ENCODE measurements around the gene RELN.

Gene RELN

GRCh38 chr7:103628742-103629141 is 360.7 kb downstream of the RELN start:
- H3K36me3 ChIP-seq (ENCODE audit: control insufficient read depth in 2 of 2, insufficient read depth in 1 of 2, low read length in 2 of 2), result no peaks in the 10 kb centered on the region
- ChIA-PET POLR2A (no interaction called here), CTCF (interaction anchor here (0.6 kb wide), 1 partner anchor 579 kb away, joined by 4 read pairs; no protein-coding TSS in a partner anchor)
- no peaks in the 10 kb centered on the region for H3K9me3 ChIP-seq (ENCODE audit: control insufficient read depth, insufficient read depth, low read depth, low read length)
- H3K4me3 ChIP-seq (ENCODE audit: low read depth, low read length), result no peak overlapping the region
- no peaks in the 10 kb centered on the region for H3K4me1 ChIP-seq (ENCODE audit: control insufficient read depth, insufficient read depth, low read length)
- H3K27ac ChIP-seq (ENCODE audit: extremely low read depth, low read depth, low read length), result no peak overlapping the region
- TF ChIP-seq ZNF157 (tag by site-specific recombination; IDR thresholded peaks at IDR 0.05), result no peak
- TF ChIP-seq HOXD13 (CRISPR knock-in tag; IDR thresholded peaks at IDR 0.05; ENCODE audit: borderline replicate concordance), result no peak
- TF ChIP-seq ZNF596 (tag by site-specific recombination; IDR thresholded peaks at IDR 0.05), result no peak
- no peak for TF ChIP-seq BCL6B (tag by site-specific recombination; IDR thresholded peaks at IDR 0.05)
- TF ChIP-seq TRIM28 (IDR thresholded peaks at IDR 0.05; ENCODE audit: borderline replicate concordance, low read length), result no peak
- TF ChIP-seq PATZ1 (tag by site-specific recombination; IDR thresholded peaks at IDR 0.05), result no peak
- no peak for TF ChIP-seq MZF1 (tag by site-specific recombination; IDR thresholded peaks at IDR 0.05; ENCODE audit: borderline replicate concordance)
- no peak for TF ChIP-seq ZNF155 (tag by site-specific recombination; IDR thresholded peaks at IDR 0.05)
- TF ChIP-seq ZNF112 (tag by site-specific recombination; IDR thresholded peaks at IDR 0.05), result no peak
- TF ChIP-seq ZNF423 (tag by site-specific recombination; IDR thresholded peaks at IDR 0.05), result no peak
- no peak for TF ChIP-seq ZNF704 (tag by site-specific recombination; IDR thresholded peaks at IDR 0.05)
- TF ChIP-seq ZNF449 (tag by site-specific recombination; IDR thresholded peaks at IDR 0.05), result no peak
- TF ChIP-seq ZNF639 (tag by site-specific recombination; IDR thresholded peaks at IDR 0.05), result no peak
- TF ChIP-seq ZNF830 (tag by site-specific recombination; IDR thresholded peaks at IDR 0.05; ENCODE audit: low read depth), result no peak
- no peak for TF ChIP-seq ZNF501 (tag by site-specific recombination; IDR thresholded peaks at IDR 0.05)
- no peak for TF ChIP-seq YY1 (tag by site-specific recombination; IDR thresholded peaks at IDR 0.05)
- no peak for TF ChIP-seq ZNF394 (tag by site-specific recombination; IDR thresholded peaks at IDR 0.05; ENCODE audit: borderline replicate concordance)
- TF ChIP-seq ZNF16 (tag by site-specific recombination; IDR thresholded peaks at IDR 0.05; ENCODE audit: low read depth), result no peak
- TF ChIP-seq ZNF791 (tag by site-specific recombination; IDR thresholded peaks at IDR 0.05), result no peak
- TF ChIP-seq ZNF521 (tag by site-specific recombination; IDR thresholded peaks at IDR 0.05), result no peak

Data from HEK293 (cell line).